CD4-positive, alpha-beta T cell treated with Interleukin-4 for 1 hour (primary cell): Measurements from ENCODE around the gene ANKS3.

ENCODE experiments used
- DNase-seq, 2 donors: peaks; one replicate each; pipeline ENCODE4 v3.0.0-alpha.2; 2020 to 2022

Gene ANKS3

DNA sequence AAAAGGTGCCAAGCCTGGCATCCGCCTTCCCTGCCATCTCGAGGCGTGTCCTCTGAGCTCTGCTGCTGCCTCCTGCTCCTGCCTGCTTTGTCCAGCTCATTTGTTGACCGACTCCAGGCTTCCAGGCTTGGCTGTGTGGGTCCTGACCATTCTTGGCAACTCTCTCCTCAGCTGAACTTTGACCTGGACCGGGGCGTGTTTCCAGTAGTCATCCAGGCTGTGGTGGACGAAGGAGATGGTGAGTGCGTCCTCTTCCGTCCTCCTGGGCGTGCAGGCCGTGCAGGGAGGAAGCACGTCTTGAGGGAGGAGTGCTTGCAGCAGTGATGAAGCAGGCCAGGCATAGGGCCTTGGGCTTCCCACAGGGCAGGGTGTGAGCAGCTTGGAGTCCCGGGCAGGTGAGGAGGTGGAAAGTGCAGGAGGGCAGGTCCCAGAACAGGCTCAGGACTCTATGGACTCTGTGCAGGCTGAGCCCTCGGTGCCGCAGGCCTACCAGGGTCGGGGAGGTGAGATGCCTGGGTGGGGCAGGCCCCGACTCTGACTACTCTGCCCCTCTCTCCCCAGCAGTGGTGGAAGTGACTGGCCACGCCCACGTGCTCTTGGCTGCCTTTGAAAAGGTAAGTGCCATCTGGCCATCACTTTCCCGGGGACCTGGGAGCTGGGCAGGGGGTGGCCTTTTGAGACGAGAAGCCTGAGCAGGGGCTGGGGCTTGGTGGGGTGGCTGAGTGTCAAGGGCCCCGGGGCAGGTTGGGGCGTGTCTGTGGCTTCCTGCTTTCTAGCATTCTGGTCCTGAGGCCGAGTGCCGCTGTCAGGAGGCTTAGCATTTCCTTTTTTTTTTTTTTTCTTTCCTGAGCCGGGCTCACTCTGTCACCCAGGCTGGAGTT lies 69.3 kb downstream of the ANKS3 start:
- DNase-seq: peak; percentile 58 to 70

DNA sequence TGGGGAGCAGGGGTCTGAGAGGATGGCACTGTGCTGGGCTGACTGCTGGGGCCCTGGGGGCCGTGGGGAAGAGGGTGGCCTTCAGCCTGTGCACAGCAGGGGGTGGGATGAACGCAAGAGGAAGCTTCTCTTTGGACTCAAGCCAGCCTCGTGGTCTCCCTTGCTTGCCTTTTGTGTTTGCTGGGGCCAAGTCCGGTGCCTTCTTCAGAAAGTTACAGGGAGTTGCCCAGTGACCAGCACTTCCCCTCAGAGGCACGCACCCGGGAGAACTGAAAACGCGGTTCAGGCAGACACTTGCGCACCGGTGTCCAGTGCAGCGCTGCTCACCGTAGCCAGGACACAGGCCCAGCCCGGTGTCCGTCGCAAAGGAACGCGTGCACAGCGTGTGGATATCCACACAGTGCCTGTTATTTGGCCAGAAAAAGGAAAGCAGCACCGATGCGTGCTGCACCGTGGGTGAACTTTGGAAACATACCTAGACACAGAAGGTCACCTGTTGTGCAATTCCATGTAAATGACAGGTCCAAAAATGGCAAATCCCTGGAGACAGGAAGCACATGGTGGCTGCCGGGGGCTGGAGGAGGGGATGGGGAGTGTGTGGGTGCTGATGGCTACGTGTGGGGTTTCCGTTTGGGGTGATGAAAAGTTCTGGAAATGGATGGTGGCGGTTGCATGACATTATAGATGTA lies 70.2 kb downstream of the ANKS3 start:
- peak; percentile 26 to 73 for DNase-seq

DNA sequence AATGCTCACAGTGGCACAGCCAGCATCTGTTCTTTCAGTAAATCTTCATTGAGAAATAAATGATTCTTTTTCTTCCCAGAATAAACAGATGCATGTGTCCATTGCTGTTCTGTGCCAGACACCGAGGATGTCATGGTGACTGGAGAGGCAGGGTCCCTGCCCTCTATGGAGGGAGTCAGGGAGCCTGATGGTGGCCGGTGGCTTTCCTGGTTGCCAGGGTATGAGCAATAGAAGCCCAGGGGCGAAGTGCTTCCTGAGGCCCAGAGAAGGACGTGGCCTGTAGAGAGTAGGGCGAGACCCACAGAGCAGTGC lies 70.7 kb downstream of the ANKS3 start:
- DNase-seq: no peak

DNA sequence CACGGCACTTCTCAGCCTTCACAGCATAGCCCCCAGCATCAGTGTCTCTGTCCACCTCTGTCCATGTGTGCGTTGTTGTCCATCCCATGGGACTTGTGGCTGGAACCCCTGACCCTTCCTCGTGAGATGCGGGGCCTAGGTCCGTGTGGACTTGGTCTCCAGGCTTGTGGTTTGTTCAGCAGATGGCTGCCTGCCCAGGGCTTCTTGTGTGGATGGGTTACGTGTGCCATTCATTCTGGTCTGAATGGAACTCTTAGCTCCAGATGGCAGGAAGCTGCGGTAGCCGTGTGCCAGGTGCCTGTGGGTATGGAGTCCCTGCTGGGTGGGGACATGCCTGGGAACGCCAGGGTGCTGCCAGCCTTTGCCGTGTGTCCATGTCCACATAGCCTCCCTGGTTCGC lies 72.4 kb downstream of the ANKS3 start:
- no peak for DNase-seq

DNA sequence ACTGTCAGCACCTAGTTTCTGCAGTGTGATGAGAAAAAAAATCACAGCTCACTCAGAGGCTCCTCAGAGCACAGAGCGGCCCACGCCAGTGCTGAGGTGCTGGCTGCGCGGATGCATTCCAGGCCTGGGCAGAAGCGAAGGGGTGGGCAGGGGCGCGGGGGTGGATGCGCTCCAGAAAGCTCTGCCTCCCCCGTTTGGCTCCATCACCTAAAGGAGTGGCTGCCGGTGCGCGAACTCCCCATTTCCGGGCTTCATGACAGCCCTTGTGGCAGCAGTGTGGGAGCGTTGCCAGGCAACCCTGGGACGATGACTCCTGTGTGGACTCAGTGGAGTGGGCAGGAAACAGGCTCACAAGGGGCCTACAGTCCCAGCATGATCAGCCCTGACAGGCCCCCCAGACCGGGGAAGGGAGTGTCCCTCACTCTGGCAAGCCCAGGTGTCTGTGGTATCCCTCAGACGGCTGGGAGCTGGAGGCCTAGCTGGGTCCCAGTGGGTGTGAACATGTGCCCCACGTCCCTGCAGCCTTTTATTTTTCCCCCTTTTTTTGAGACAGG lies 73.5 kb downstream of the ANKS3 start:
- peak; percentile 49 to 77 for DNase-seq

DNA sequence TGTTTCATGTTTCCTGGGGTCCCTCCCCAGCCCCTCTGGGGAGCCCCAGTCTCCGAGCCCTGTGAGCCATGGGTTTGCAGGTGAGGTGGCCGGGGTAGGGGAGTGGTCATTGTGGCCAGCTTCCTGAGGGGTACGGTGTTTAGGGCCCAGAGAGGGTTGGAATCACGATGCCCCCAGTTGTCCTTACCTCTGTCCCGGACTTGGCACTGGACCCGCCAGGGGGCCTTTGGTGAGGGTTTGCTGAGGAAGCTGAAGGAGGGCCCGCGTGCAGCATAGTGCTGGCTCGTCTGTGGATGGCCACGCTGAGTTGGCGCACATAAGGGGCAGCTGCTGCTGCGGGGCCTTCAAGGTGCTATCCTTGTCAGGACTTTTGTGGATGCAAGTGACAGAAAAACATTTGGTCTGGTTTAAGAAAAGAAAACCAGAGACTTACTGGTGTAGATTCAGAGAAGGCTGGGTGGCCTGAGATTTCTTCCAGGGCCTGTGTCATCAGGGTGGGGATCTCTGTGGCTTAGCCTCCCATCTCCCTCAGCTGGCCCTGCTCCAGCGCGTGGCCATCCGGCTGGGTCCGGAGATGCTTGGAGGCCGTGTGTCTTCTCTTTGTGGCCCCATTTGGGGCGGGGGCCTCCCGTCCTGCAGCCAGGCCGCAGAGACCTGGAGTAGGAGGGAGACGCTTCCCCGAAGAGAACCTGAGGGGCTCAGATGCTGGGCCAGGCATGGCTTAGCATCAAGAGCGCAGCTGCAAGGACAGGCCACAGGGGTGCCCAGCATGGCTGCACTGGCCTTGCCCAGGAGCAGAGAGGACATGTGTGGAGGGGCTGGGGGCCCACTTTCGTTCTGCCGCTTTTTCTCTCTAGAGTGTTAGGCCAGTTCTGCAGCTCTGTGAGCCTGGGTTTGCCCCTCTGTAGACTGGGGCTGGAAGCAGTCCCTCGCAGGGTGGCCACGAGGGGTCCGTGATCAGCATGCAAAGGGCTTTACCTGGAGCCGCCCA lies 74.4 kb downstream of the ANKS3 start:
- DNase-seq: no peak

DNA sequence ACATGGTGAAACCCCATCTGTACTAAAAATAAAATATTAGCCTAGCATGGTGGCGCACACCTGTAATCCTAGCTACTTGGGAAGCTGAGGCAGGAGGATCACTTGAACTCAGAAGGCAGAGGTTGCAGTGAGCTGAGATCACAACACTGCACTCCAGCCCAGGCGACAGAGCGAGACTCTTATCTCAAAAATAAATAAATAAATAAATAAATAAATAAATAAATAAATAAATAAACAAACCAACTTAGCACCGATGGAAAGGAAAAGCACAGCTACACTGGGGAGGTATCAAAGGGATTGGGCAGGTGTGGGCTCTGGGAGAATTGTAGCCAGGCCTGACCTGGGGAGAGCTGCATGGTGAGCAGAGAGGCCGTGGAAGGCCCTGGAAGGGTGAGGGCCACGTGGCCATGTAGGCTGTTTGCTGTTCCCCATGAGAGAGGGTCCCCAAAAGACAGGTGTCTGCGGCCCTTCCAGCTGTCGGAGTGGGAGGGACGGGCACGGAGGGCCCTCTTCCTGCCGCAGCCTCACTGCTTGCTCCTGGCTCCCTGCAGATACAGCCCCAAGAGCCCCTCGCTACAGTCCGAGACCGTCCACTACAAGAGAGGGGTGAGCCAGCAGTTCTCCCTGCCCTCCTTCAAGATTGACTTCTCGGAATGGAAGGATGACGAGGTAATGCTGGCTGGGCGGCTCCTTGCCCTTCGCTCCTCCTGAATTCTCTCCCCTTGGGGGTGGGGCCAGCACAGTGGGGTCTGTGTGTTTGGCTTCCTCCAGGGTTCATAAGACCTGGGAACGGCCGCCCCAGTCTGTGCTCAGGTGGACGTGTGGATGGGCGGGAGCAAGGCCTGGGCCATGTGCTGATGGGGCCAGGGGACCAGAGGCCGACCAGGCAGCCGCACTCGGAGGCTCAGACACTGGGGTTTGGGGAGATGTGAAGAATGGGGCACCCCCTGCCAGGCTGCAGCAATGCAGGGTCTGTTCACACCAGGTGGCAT lies 77.1 kb downstream of the ANKS3 start:
- no peak for DNase-seq

DNA sequence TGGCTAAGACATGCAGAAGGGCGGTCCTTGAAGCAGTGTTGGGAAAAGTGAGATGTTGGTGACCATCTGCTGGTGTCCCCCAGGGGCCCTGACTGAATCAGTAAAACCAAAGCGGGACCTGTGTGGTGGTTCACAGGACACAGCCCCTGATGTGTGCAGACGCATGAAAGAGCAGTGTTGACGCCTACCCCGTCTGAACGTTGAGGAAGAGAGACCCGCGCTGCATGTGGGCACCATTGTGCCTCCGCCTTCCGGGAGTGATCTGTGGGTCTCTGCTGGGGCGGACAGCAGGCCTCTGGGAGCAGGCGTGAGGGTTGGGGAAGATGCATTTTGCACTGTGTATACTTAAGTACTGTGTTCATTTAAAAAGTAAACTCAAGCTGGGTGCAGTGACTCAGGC lies 77.8 kb downstream of the ANKS3 start:
- DNase-seq: no peak

DNA sequence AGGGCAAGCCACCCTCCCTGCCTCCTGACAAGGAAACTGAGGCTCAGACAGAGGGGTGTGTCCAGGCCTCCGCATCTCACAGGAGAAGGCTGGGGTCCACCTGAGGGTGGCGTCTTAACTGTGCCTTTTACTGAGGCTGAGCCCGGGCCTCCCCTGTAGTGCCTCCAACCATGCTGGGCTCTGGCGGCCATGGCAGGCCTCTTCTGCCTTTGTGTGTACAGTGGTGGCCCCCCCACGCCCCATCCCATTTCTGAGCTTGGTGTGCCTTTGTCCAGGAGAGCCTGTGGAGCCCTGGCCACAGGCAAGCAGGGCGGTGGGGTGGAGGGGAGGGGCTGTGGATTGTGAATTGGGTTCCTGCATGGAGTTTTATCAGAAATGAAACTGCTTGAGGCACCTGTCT lies 78.3 kb downstream of the ANKS3 start:
- DNase-seq: no peak

DNA sequence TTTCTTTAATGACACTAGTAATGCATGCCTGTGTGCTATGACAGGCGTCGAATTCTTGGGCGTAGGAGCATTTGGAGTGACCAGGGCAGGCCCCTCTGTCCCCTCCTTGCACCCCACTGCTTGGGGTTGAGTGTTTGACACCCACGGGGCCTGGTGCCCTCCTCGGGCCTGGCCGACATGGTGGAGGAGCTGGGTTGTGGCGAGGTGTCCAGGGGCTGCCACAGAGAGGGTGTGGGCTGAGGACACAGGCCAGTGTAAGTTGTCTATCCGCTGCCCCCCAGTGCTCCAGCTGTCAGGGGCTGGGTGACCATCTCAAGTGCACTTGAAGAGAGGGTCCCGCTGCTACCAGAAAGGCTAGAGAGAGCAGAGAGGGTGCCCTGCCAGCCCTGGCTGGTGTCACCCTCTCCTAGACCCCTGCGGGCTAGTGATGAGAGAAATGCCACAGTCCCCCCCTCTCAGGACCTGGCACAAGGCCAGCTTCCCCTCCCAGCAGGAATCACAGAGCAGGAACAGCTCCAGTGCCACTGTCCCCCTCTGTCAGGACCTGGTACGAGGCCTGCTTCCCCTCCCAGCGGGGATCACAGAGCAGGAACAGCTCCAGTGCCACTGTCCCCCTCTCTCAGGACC lies 79.0 kb downstream of the ANKS3 start:
- no peak for DNase-seq

DNA sequence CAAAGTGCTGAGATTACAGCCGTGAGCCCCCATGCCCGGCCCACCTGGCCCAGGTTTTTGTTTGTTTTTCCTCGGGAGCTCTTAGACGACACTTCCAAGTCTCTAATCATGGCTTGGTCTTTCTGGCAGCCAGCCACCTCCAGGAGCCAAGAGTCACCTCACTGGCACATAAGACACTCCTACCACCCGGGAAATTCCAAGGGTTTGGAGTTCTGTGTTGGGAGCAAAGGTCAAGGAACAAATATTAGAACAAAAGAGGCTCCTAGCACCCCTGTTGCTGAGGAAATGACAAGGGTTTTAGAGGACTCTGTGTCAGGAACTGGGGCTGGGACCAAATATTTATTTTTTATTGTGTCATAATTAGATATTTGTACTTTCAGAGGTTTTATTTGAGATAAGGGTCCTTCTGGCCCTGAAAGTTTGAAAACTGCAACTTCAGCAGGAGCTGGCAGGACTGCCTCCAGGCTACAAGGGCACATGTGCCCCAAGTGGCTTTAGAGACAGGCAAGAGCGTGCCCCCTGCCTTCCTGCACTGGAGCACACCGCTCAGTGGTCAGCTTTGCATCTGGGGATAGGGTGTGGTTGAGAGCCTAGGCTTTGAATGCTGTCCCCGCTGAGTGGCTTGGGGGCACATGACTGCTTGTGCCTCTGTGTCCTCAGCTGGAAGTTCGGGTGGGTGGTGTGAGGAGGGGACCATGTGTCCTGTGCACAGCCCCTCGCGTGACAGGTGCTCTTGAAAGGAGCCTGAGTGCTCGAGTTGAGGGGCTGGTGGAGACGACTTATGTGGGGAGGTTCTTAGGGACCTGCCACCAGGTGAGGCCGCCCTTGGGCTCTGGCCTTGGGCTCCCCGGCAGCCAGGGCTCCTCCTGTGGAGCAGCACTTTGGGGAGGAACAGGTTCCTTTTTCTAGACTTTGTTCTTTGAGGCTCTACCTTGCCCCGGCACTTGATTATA lies 79.8 kb downstream of the ANKS3 start:
- DNase-seq: no peak

DNA sequence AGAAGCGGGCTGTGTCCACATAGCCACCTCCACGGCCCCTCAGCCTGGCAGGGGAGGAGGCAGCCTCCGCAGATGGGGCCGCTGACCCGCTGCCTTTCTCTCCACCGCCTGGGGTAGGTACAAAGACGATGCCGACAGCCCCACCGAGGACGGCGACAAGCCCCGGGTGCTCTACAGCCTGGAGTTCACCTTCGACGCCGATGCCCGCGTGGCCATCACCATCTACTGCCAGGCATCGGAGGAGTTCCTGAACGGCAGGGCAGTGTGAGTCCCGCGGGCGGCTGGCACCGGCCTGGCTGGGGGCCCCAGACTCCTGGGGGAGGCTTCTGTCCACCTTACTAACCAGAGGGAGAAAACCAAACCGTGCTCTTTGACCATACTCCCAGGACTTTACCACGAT lies 81.5 kb downstream of the ANKS3 start:
- no peak for DNase-seq

DNA sequence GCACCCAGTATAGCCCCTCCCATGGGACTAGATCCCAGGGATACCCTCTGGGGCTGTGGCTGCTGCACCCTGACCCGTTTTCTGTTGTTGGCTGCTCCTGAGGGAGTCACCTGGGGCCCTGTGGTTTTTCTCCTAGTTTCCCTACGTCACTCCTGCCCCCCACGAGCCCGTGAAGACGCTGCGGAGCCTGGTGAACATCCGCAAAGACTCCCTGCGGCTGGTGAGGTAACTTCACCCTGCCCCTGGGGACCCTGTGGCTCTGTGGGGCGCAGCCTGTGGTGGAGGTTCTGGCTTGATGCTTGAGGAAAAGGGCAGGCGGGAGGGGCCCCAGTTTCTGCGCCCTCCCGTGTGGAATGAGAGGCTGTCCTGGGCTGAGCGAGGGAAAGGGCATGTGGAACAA lies 82.2 kb downstream of the ANKS3 start:
- DNase-seq: no peak

DNA sequence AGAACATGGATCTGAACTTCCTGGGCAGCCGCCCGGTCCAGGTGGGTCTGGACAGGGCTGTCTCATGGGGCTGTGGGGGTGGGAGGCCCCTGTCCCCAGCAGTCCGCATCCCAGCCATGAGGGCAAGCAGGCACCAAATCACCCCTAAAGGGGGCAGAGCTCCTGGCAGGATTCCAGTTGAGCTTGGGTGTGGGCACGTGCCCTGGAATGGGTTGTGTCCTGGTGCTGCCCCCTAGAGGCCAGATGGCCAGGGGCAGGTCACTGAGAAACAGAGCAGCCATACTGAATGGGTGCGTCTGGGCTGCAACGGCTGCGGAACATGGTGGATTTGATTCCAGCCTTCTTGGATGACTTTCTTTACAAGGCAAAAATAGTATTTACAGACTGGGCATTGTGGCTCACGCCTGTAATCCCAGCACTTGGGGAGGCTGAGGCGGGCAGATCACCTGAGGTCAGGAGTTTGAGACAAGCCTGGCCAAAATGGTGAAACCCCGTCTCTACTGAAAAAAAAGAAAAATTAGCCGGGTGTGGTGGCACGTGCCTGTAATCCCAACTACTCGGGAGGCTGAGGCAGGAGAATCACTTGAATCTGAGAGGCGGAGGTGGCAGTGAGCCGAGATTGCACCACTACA lies 83.5 kb downstream of the ANKS3 start:
- peak; percentile 79 to 80 for DNase-seq

DNA sequence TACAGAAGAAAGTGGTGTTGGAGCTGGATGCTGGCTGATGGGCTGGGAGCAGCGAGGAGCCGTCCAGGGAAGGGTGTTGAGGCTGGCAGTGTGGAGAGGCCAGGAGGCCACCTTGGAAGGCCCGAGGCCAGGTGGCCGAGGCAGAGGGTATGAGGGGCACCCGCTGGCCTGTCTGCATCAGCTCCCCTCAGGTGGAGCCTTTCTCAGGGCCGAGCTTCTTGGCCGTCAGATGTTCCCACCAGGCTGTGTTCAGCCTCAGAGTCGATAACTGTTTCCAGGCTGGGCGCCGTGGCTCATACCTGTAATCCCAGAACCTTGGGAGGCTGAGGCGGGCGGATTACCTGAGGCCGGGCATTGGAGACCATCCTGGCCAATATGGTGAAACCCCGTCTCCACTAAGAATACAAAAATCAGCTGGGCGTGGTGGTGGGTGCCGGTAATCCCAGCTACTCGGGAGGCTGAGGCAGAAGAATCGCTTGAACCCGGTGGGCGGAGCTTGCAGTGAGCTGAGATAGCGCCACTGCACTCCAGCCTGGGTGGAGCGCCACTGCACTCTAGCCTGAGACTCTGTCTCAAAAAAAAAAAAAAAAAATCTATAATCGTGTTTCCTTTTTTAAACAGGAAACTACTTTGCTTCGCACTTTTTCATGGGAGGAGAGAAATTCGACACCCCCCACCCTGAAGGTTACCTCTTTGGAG lies 84.2 kb downstream of the ANKS3 start:
- DNase-seq: peak in 1 of 2 donors; percentile 27

DNA sequence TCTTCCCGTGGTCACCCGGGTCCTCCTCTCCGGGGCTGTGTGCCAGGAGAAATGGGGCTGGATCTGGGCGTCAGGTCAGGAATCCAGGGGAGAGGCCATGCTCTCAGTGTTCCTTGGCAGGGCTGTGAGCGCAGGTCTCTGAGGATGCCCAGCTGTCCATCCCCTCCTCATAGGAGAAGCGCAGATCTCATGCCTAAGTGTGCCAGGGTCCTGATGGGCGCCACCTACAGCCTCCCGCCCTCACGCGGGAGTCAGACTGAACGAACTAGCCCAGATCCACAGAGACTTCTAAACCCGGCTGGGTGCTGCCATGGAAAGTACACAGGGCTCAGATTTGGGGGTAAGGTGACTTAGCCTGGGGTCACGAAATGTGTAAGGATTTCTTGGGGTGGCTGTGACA lies 85.2 kb downstream of the ANKS3 start:
- DNase-seq: no peak

DNA sequence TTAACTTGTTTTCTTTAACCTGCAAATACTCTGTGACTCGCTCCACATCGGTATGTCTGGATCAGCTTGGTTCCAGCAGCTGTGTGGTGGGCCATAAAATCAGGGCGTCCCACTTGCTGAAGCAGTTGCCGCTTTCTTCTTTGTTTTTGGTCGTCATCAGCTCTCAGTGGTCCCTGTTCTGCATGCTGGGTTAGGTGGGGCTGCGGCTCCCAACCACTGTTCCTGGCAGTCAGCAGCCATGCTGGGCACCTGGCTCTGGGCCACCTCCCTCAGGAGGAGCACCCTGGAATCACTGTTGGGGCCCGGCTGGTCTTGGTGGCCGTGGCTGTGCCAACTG lies 86.5 kb downstream of the ANKS3 start:
- no peak for DNase-seq

DNA sequence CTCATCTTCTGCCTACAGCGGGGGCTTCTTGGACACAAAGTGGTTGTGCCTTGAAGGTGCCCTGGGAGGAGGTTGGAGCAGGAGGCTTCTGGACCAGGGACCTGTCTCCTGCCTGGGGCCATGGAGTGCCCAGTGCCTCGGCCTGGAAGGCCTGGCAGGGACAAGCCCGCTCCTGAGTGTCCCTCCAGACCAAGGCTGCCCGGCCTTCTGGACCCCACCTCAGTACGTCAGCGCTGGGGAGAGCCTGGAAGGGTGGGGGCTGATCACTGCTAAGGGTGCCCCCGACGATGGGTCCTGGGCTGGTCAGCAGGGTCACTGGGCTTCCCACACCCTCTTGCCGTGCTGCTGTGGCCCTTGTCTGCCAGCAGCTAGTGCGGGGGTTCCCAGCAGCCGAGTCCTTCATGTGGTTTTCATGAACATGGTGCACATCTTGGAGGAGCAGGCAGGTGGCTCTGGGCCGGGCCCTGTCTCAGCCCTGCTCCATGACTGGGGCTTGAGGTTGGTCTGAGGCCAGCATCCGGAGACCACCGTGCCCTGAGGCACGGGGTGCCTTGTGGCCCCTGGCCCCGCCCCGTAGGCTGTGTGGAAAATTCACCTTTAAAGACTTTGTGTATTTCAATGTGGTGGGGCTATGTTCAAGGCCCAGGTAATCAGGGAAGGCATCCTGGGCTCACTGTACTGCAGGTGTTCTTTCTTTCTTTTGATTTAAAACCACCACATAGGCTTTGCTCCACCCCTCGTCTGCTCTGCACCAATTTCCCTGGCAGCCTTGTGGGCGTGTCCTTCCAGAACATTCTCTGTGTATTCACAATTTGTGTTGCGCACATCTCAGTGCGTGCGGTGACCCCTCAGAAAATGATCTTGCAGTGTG lies 87.1 kb downstream of the ANKS3 start:
- DNase-seq: no peak
